Activated B cell treated with CpG ODN at 0.5 μM for 24 hours (primary cell): Measurements from ENCODE around the gene MICALL2. TPM values are rescaled to one million over a fixed set of nuclear protein-coding genes. Genes with fewer than 3 reads are reported as not detected.
A peak's percentile ranks its signal among the peaks of the same experiment; 100 is the strongest.

Experiments used
- ATAC-seq: fragments of 200-7000 bp; cut with Tn5 transposase; one replicate; pipeline ENCODE4 v1.10.0; 2021; ENCODE audit warnings: low read depth, mild to moderate bottlenecking, moderate library complexity
- CTCF ChIA-PET: fragments of 350-600 bp; sonication (Branson Sonifier 250); formaldehyde crosslinking; loops from one replicate; lab custom pipeline; 2021; ENCODE audit warnings: antibody characterized with exemption; lab: Charles Lee
- POLR2A ChIA-PET: fragments of 350-600 bp; sonication (Branson Sonifier 250); formaldehyde crosslinking; loops from one replicate; lab custom pipeline; 2021; ENCODE audit warnings: antibody characterized with exemption; lab: Charles Lee
- DNase-seq: peaks from one replicate; pipeline ENCODE4 v3.0.0; 2022
- H3K27ac Mint-ChIP-seq: one replicate; pipeline ENCODE4 v1.8.0; 2020; ENCODE audit warnings: mixed read lengths
- H3K27me3 Mint-ChIP-seq: one replicate; pipeline ENCODE4 v1.8.0; 2021; ENCODE audit warnings: mixed read lengths
- H3K36me3 Mint-ChIP-seq: one replicate; pipeline ENCODE4 v1.8.0; 2021; ENCODE audit warnings: low read depth, mixed read lengths
- H3K4me1 Mint-ChIP-seq: one replicate; pipeline ENCODE4 v1.8.0; 2021; ENCODE audit warnings: mixed read lengths
- H3K4me3 Mint-ChIP-seq: one replicate; pipeline ENCODE4 v1.8.0; 2020; ENCODE audit warnings: mild to moderate bottlenecking, mixed read lengths
- H3K9me3 Mint-ChIP-seq: one replicate; pipeline ENCODE4 v1.8.0; 2020; ENCODE audit warnings: mixed read lengths
- intact Hi-C: fragments of 100-400 bp; cut with micrococcal nuclease; formaldehyde crosslinking; loops from one replicate; pipeline ENCODE4 v1.15.1; 2024
- total RNA-seq: library from RNA; stranded (reverse); gene quantifications from 2 replicates; pipeline ENCODE4 v1.2.3, GENCODE V29; 2022
- TF ChIP-seq, protein P1 (sequence below): fragments of 200-600 bp; IDR thresholded peaks from one replicate; pipeline ENCODE4 v1.8.0; 2022; ENCODE audit warnings: antibody characterized with exemption, mild to moderate bottlenecking

MICALL2 gene
- total RNA-seq, 1 donor from 2014 or later = 0.55 TPM

DNA sequence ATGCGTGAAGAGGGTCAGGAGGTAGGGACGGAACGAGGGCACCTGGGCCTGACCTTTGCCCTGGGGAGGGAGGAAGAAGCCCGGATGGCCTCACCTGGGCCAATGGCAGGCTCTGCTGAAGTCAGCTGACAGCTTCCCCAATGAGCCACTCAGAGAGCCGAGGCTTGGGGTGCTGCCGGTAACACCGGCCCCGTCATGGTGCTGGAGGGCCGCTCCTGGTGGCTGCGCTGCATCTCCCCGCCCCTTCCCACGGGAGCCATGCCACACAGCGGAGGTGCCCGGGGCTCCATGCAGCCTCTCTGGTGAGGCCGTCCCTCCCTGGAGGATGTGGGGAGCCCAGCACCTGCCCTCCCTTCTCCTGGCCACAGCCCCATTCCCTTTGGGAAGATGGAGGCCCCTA, 17.6 kb upstream of the MICALL2 start:
- H3K36me3 Mint-ChIP-seq = peaks cover 53% of the 10 kb centered on the region
- intact Hi-C loops = no loop called here
- H3K27me3 Mint-ChIP-seq = no peaks in the 10 kb centered on the region
- H3K4me3 Mint-ChIP-seq = no peak overlapping the region
- ChIA-PET POLR2A (interaction anchor here (0.6 kb wide), 1 partner anchor 749 kb away, joined by 4 read pairs; no protein-coding TSS in a partner anchor), CTCF (no interaction called here)
- no peaks in the 10 kb centered on the region for H3K4me1 Mint-ChIP-seq
- H3K9me3 Mint-ChIP-seq = no peaks in the 10 kb centered on the region
- no peak overlapping the region for H3K27ac Mint-ChIP-seq
- ATAC-seq (no peak), DNase-seq (no peak)
- TF ChIP-seq, protein P1, sequence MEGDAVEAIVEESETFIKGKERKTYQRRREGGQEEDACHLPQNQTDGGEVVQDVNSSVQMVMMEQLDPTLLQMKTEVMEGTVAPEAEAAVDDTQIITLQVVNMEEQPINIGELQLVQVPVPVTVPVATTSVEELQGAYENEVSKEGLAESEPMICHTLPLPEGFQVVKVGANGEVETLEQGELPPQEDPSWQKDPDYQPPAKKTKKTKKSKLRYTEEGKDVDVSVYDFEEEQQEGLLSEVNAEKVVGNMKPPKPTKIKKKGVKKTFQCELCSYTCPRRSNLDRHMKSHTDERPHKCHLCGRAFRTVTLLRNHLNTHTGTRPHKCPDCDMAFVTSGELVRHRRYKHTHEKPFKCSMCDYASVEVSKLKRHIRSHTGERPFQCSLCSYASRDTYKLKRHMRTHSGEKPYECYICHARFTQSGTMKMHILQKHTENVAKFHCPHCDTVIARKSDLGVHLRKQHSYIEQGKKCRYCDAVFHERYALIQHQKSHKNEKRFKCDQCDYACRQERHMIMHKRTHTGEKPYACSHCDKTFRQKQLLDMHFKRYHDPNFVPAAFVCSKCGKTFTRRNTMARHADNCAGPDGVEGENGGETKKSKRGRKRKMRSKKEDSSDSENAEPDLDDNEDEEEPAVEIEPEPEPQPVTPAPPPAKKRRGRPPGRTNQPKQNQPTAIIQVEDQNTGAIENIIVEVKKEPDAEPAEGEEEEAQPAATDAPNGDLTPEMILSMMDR = no peak

DNA sequence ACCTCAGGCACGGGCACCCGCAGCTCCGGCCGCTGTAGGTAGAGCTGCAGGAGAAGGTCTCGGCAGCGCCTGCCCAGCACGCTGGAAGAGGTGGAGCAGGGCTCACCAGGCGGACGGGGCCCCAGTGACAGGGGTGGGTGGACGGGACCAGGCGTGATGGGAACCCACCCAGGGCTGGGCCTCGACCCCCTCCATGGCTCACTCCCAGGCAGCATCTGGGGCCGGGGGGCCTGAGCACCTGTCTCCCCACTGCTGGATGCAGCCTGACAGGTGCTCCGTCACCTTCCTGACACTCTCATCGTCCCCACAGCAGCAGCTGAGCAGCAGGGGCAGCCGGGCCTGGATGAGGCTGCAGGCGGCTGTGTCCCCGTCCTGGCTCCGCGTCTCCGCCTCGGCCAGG, 16.7 kb upstream of the MICALL2 start:
- no peak overlapping the region for H3K27ac Mint-ChIP-seq
- POLR2A ChIA-PET = no interaction called here
- TF ChIP-seq, protein P1 = no peak
- no peak for DNase-seq
- H3K36me3 Mint-ChIP-seq = peaks cover 52% of the 10 kb centered on the region
- no peak for ATAC-seq
- no peaks in the 10 kb centered on the region for H3K9me3 Mint-ChIP-seq
- intact Hi-C loops = loop anchor here (2.0 kb wide), 1 partner anchor 43 kb away; no protein-coding TSS in a partner anchor
- H3K4me1 Mint-ChIP-seq = no peaks in the 10 kb centered on the region
- CTCF ChIA-PET = no interaction called here
- H3K4me3 Mint-ChIP-seq = no peak overlapping the region
- no peaks in the 10 kb centered on the region for H3K27me3 Mint-ChIP-seq

DNA sequence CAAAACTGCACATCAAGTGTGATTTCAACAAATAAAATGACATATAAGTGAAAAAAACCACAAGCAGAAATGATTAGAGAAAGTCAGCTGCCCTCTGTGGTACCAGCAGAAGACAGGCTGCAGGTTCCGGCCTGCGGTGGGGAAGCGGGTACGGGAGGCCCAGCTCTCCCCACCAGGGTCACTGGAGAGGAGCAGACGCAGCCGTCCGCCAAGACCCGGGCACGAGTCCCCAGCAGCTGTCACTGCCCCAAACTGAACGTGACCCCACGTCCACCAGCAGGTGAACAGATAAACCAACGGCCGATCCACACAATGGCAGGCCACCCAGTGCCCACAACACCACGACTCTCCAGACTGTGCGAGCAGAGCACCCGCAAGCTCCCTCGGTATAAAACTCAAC, 16.1 kb upstream of the MICALL2 start:
- DNase-seq (no peak), ATAC-seq (no peak)
- intact Hi-C loops = loop anchor here (2.0 kb wide), 1 partner anchor 43 kb away; no protein-coding TSS in a partner anchor
- peaks cover 51% of the 10 kb centered on the region for H3K36me3 Mint-ChIP-seq
- TF ChIP-seq, protein P1 = no peak
- CTCF ChIA-PET = no interaction called here
- no peak overlapping the region for H3K27ac Mint-ChIP-seq
- no peak overlapping the region for H3K4me3 Mint-ChIP-seq
- H3K9me3 Mint-ChIP-seq = no peaks in the 10 kb centered on the region
- POLR2A ChIA-PET = no interaction called here
- H3K4me1 Mint-ChIP-seq = no peaks in the 10 kb centered on the region
- H3K27me3 Mint-ChIP-seq = no peaks in the 10 kb centered on the region

DNA sequence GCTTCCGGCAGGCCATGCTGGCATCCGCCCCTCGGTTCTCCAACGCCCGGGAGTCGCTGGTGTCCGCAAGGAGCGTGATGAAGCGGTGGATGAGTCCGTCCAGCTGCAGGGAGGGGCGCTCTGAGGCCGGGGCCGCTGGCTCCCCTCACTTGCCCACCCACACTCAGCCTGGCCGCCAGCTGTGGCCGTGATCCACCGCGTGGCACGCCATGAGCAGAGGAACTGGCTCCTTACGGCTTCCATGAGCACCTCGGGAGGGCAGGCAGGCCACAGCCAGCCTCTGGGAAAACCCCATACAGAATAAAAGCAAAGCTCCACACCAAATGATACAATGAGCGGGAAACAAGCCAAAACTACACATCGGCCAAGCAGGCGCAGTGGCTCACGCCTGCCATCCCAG, 15.5 kb upstream of the MICALL2 start:
- DNase-seq (no peak), ATAC-seq (no peak)
- Mint-ChIP-seq H3K4me1 (no peaks in the 10 kb centered on the region), H3K4me3 (no peak overlapping the region), H3K9me3 (no peaks in the 10 kb centered on the region), H3K27ac (no peak overlapping the region), H3K36me3 (peaks cover 48% of the 10 kb centered on the region), H3K27me3 (no peaks in the 10 kb centered on the region)
- TF ChIP-seq, protein P1 = no peak
- ChIA-PET POLR2A (interaction anchor here (0.6 kb wide), 1 partner anchor 38 kb away, joined by 7 read pairs; no protein-coding TSS in a partner anchor), CTCF (interaction anchor here (0.7 to 1.2 kb wide), 3 partner anchors 11 to 27 kb away, joined by 3 to 6 read pairs (median 3); no protein-coding TSS in a partner anchor)
- intact Hi-C loops = loop anchor here (2.0 kb wide), 1 partner anchor 42 kb away; no protein-coding TSS in a partner anchor

DNA sequence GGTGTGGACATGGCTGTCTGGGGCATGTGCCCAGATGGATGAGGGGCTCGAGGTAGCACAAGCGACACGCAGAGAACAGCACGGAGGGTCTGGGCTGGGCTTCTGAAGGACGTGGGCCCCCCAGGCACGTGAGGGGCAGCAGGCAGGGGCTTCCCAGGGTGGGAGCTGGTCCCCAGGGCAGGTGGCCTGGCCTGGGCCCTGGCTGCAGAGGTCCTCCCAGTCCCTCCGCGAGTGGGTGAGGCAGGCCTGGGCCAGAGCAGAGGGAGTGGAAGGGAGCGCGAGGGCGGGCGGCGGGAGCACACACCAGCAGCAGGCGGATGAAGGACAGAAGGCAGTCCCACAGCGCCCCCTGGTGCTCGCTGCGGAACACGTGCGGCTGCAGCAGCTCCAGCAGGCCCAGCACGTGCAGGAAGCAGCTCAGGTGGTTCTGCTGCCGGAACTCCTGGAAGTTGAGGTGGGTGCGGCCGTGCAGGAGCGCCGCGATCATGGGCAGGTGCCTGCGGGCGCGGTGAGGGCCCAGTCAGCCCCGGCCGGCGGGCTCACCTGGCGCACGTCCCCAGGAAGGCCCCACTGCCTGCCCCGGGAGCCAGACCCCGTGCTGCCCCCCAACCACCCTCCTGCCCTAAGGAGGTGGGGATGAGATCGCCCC, 14.7 kb upstream of the MICALL2 start:
- H3K4me1 Mint-ChIP-seq = no peaks in the 10 kb centered on the region
- H3K9me3 Mint-ChIP-seq = no peaks in the 10 kb centered on the region
- H3K4me3 Mint-ChIP-seq = no peak overlapping the region
- H3K36me3 Mint-ChIP-seq = peaks cover 44% of the 10 kb centered on the region
- TF ChIP-seq, protein P1 = no peak
- intact Hi-C loops = loop anchor here (2.0 kb wide), 1 partner anchor 41 kb away; no protein-coding TSS in a partner anchor
- H3K27ac Mint-ChIP-seq = no peak overlapping the region
- DNase-seq (peak; percentile 68), ATAC-seq (peak; percentile 81)
- ChIA-PET CTCF (interaction anchor here (0.7 to 1.2 kb wide), 4 partner anchors 12 to 26 kb away, joined by 3 to 6 read pairs (median 3); no protein-coding TSS in a partner anchor), POLR2A (interaction anchor here (0.6 kb wide), 1 partner anchor 39 kb away, joined by 7 read pairs; no protein-coding TSS in a partner anchor)
- H3K27me3 Mint-ChIP-seq = no peaks in the 10 kb centered on the region
